H1 (cell line): ENCODE results near the gene FMN2. TPM values are rescaled to one million over a fixed set of nuclear protein-coding genes. Genes with fewer than 3 reads are reported as not detected.

Experiments used
- CTCF ChIA-PET: fragments of 300-600 bp; sonication (Branson Sonifier 250); formaldehyde crosslinking; loops from one replicate; lab custom pipeline; 2021; ENCODE audit not compliant: partially characterized antibody; lab: Charles Lee
- POLR2A ChIA-PET: fragments of 300-600 bp; sonication (Branson Sonifier 250); formaldehyde crosslinking; loops from one replicate; lab custom pipeline; 2021; ENCODE audit warnings: inconsistent platforms; ENCODE audit not compliant: partially characterized antibody; lab: Charles Lee
- DNase-seq, 2 experiments: peaks; one replicate each; pipeline versions ENCODE4 v3.0.0 to v3.0.0-alpha.2; 2010 to 2022; ENCODE audit warnings: low spot score in 2 of 2, low read depth in 1 of 2, mixed read lengths in 1 of 2
- FAIRE-seq: peaks from 2 replicates; lab custom pipeline; 2011; peaks lifted over from hg19 to GRCh38; lab: Jason Lieb, UNC
- H2AFZ ChIP-seq: 2 replicates; pipeline ENCODE4 v1.8.1; 2012; ENCODE audit warnings: low read length, inconsistent platforms
- H2AK5ac ChIP-seq: 2 replicates; pipeline ENCODE4 v1.6.1; 2013; ENCODE audit warnings: low read depth, low read length
- H2BK120ac ChIP-seq: replicated peaks from 2 replicates; pipeline ENCODE3; 2013; ENCODE audit warnings: low read depth, low read length, inconsistent platforms
- H2BK12ac ChIP-seq: 2 replicates; pipeline ENCODE4 v1.6.1; 2013; ENCODE audit warnings: low read depth, low read length
- H2BK15ac ChIP-seq: 2 replicates; pipeline ENCODE4 v1.6.1; 2013; ENCODE audit warnings: low read length
- H2BK20ac ChIP-seq: 2 replicates; pipeline ENCODE4 v1.6.1; 2013; ENCODE audit warnings: low read length
- H2BK5ac ChIP-seq: 2 replicates; pipeline ENCODE4 v1.6.1; 2013; ENCODE audit warnings: low read depth, low read length
- H3K14ac ChIP-seq: 2 replicates; pipeline ENCODE4 v1.6.1; 2013; ENCODE audit warnings: inconsistent platforms; ENCODE audit not compliant: insufficient read length
- H3K18ac ChIP-seq: 2 replicates; pipeline ENCODE4 v1.6.1; 2013; ENCODE audit warnings: low read length; ENCODE audit errors: extremely low read depth
- H3K23ac ChIP-seq: 2 replicates; pipeline ENCODE4 v1.6.1; 2013; ENCODE audit warnings: inconsistent platforms; ENCODE audit not compliant: insufficient read length
- H3K23me2 ChIP-seq: 2 replicates; pipeline ENCODE4 v1.6.1; 2013; ENCODE audit warnings: low read depth, low read length
- H3K27ac ChIP-seq: 2 replicates; pipeline ENCODE4 v1.6.1; 2011; ENCODE audit warnings: low read depth, low read length, inconsistent platforms
- H3K27me3 ChIP-seq, 4 experiments: replicated peaks in 1 of 4; 1 replicate in 1 of 4; 2 replicates in 3 of 4; pipeline versions ENCODE4 v1.6.1 to v1.8.1; 2011 to 2013; ENCODE audit warnings: low read length in 3 of 4, mild to moderate bottlenecking in 3 of 4, inconsistent platforms in 2 of 4, mixed read lengths in 2 of 4, moderate library complexity in 1 of 4; ENCODE audit not compliant: control insufficient read depth in 3 of 4, insufficient read depth in 3 of 4; ENCODE audit errors: extremely low read depth in 1 of 4
- H3K36me3 ChIP-seq, 4 experiments: 2 replicates each; pipeline versions ENCODE4 v1.6.1 to v1.8.1; 2011 to 2013; ENCODE audit warnings: mild to moderate bottlenecking in 4 of 4, low read length in 3 of 4, moderate library complexity in 2 of 4, control low read depth in 1 of 4, inconsistent platforms in 1 of 4; ENCODE audit not compliant: insufficient read depth in 4 of 4, control insufficient read depth in 2 of 4
- H3K4ac ChIP-seq: replicated peaks from 2 replicates; pipeline ENCODE3; 2013; ENCODE audit warnings: low read length, low read depth, mixed read lengths, inconsistent platforms; ENCODE audit not compliant: insufficient read length
- H3K4me1 ChIP-seq, 4 experiments: replicated peaks in 1 of 4; 1 replicate in 1 of 4; 2 replicates in 3 of 4; pipeline versions ENCODE4 v1.6.1 to v1.8.1; 2011 to 2013; ENCODE audit warnings: low read length in 3 of 4, inconsistent platforms in 2 of 4, mixed read lengths in 1 of 4; ENCODE audit not compliant: insufficient read depth in 4 of 4, control insufficient read depth in 3 of 4
- H3K4me2 ChIP-seq, 2 experiments: 2 replicates each; pipeline versions ENCODE4 v1.6.1 to v1.8.1; 2011 to 2013; ENCODE audit warnings: low read depth in 2 of 2, low read length in 2 of 2, control low read depth in 1 of 2, inconsistent platforms in 1 of 2, mild to moderate bottlenecking in 1 of 2; ENCODE audit not compliant: insufficient read depth in 1 of 2
- H3K4me3 ChIP-seq, 4 experiments: fragments of 200-600, 300-600 bp in 1 of 4; sonication (generic), shearing (Covaris generic), sonication (Bioruptor Twin) in 1 of 4; 2 replicates each; pipeline versions ENCODE4 v1.5.1 to v1.8.1; 2011 to 2016; ENCODE audit warnings: low read length in 4 of 4, low read depth in 3 of 4, control low read depth in 2 of 4, inconsistent platforms in 2 of 4, mild to moderate bottlenecking in 2 of 4, mixed read lengths in 1 of 4, moderate library complexity in 1 of 4; ENCODE audit not compliant: insufficient read depth in 2 of 4; ENCODE audit errors: extremely low read depth in 1 of 4
- H3K56ac ChIP-seq: replicated peaks from 2 replicates; pipeline ENCODE3; 2013; ENCODE audit warnings: low read depth, mild to moderate bottlenecking, mixed read lengths, low read length, inconsistent platforms; ENCODE audit not compliant: insufficient read length
- H3K79me1 ChIP-seq: 2 replicates; pipeline ENCODE4 v1.6.1; 2013; ENCODE audit warnings: low read depth, low read length, control low read depth
- H3K79me2 ChIP-seq, 2 experiments: 2 replicates each; pipeline versions ENCODE4 v1.6.1 to v1.8.1; 2012 to 2013; ENCODE audit warnings: low read length in 2 of 2, mild to moderate bottlenecking in 2 of 2, inconsistent platforms in 1 of 2; ENCODE audit not compliant: insufficient read depth in 2 of 2, control insufficient read depth in 1 of 2
- H3K9ac ChIP-seq, 4 experiments: replicated peaks in 1 of 4; 1 replicate in 1 of 4; 2 replicates in 3 of 4; pipeline versions ENCODE4 v1.6.1 to v1.8.1; 2011 to 2013; ENCODE audit warnings: low read depth in 3 of 4, low read length in 3 of 4, control low read depth in 2 of 4, mild to moderate bottlenecking in 2 of 4, moderate library complexity in 2 of 4, inconsistent platforms in 1 of 4; ENCODE audit errors: extremely low read depth in 1 of 4
- H3K9me3 ChIP-seq, 2 experiments: 2 replicates each; pipeline versions ENCODE4 v1.6.1 to v1.8.1; 2012 to 2013; ENCODE audit warnings: mild to moderate bottlenecking in 2 of 2, moderate library complexity in 2 of 2, control low read depth in 1 of 2, inconsistent platforms in 1 of 2, low read depth in 1 of 2, low read length in 1 of 2, mixed read lengths in 1 of 2; ENCODE audit not compliant: insufficient read depth in 2 of 2
- H4K20me1 ChIP-seq, 2 experiments: replicated peaks in 1 of 2; 2 replicates each; pipeline versions ENCODE3 to v1.8.1; 2011 to 2013; ENCODE audit warnings: inconsistent platforms in 2 of 2, low read length in 2 of 2, mild to moderate bottlenecking in 1 of 2; ENCODE audit not compliant: insufficient read depth in 2 of 2, control insufficient read depth in 1 of 2
- H4K5ac ChIP-seq: 2 replicates; pipeline ENCODE4 v1.6.1; 2013; ENCODE audit warnings: low read length, low read depth, mixed read lengths, inconsistent platforms; ENCODE audit not compliant: insufficient read length
- H4K8ac ChIP-seq: 2 replicates; pipeline ENCODE4 v1.8.0; 2013; ENCODE audit warnings: mild to moderate bottlenecking, moderate library complexity, low read length, inconsistent platforms; ENCODE audit not compliant: insufficient read depth; ENCODE audit errors: extremely low read depth
- H4K91ac ChIP-seq: replicated peaks from 2 replicates; pipeline ENCODE3; 2013; ENCODE audit warnings: low read length, mixed read lengths, inconsistent platforms; ENCODE audit not compliant: insufficient read length
- MAFK ChIP-seq: IDR thresholded peaks from 2 replicates; pipeline ENCODE4 v1.6.1; 2012; ENCODE audit warnings: low read depth, mild to moderate bottlenecking, improper control_type of control experiment, low read length
- NANOG ChIP-seq: IDR thresholded peaks from 2 replicates; pipeline ENCODE4 v1.6.1; 2011; ENCODE audit warnings: low read length, low read depth, mild to moderate bottlenecking, inconsistent platforms; ENCODE audit not compliant: insufficient read depth, poor library complexity, severe bottlenecking
- SP1 ChIP-seq: IDR thresholded peaks from 2 replicates; pipeline ENCODE4 v1.6.1; 2011; ENCODE audit warnings: low read depth, low read length
- WGBS, 2 experiments: shearing (Covaris generic) in 1 of 2; methylation state at CpG; one replicate each; pipeline versions ENCODE4 v1.1.6 to v1.1.7; 2013 to 2015; ENCODE audit warnings: low lambda C conversion rate in 2 of 2, mixed read lengths in 2 of 2, inconsistent platforms in 1 of 2, low coverage in 1 of 2, missing lambda C conversion rate in 1 of 2; ENCODE audit not compliant: insufficient replicate concordance in 2 of 2, insufficient coverage in 1 of 2, insufficient read length in 1 of 2; ENCODE audit errors: extremely low coverage in 1 of 2, missing lambda C conversion rate in 1 of 2; 5-methylcytosine and 5-hydroxymethylcytosine counted together
- polyA plus RNA-seq, 7 experiments: library from polyadenylated mRNA; depleted of rRNA in 3 of 7; stranded (reverse) in 5 of 7; unstranded in 2 of 7; fragments of >200 nt in 5 of 7; fragments of 200-250 nt in 2 of 7; gene quantifications; 1 replicate in 5 of 7; 2 replicates in 1 of 7; 4 replicates in 1 of 7; pipeline versions ENCODE4 v1.2.1 to v1.2.3, GENCODE V29; 2011 to 2013; ENCODE audit warnings: missing spikeins in 2 of 7, mixed read lengths in 2 of 7
- total RNA-seq: library from RNA; stranded (reverse); fragmentation: NEBNext Ultra II Directional; extraction: Animal tissue kit (Norgen Biotek cat#: 25700); gene quantifications from 2 replicates; pipeline ENCODE4 v1.2.1, GENCODE V29; 2021

Gene FMN2
- total and polyA plus RNA-seq, 2 of the 8 experiments (the other 6 are each of a cell fraction or from before 2014, with no cell fraction given) = 0.83 to 2.0 TPM

GRCh38 chr1:240395336-240395735, 303.7 kb downstream of the FMN2 start:
- no peak overlapping the region for H2BK15ac ChIP-seq
- H3K4me3 ChIP-seq = no peak overlapping the region
- CTCF ChIA-PET = interaction anchor here (1.4 kb wide), 1 partner anchor 98 kb away, joined by 3 read pairs; no protein-coding TSS in a partner anchor
- no peak overlapping the region for H4K8ac ChIP-seq
- H3K23me2 ChIP-seq = no peaks in the 10 kb centered on the region
- H2BK12ac ChIP-seq = no peak overlapping the region
- no peaks in the 10 kb centered on the region for H4K20me1 ChIP-seq
- H3K79me2 ChIP-seq = no peaks in the 10 kb centered on the region
- TF ChIP-seq MAFK = no peak
- TF ChIP-seq SP1 = no peak
- no peak for TF ChIP-seq NANOG
- no peak overlapping the region for H3K4ac ChIP-seq
- H3K9ac ChIP-seq = no peak overlapping the region
- no peak overlapping the region for H3K4me2 ChIP-seq
- WGBS, 2 experiments = 95% methylated on average over 1 of the region's 1 CpG; no CpG with 5 or more reads in 1 of the 2 experiments
- no peaks in the 10 kb centered on the region for H3K79me1 ChIP-seq
- no peak overlapping the region for H2BK120ac ChIP-seq
- no peak overlapping the region for H3K14ac ChIP-seq
- H3K36me3 ChIP-seq = no peaks in the 10 kb centered on the region
- no peak overlapping the region for H3K23ac ChIP-seq
- H3K18ac ChIP-seq = no peak overlapping the region
- no peak overlapping the region for H4K91ac ChIP-seq
- no peaks in the 10 kb centered on the region for H3K9me3 ChIP-seq
- no peak overlapping the region for H4K5ac ChIP-seq
- H3K4me1 ChIP-seq = no peaks in the 10 kb centered on the region
- DNase-seq = no peak
- no peak overlapping the region for H3K27ac ChIP-seq
- no peak overlapping the region for H2BK20ac ChIP-seq
- H3K56ac ChIP-seq = no peak overlapping the region
- no peak overlapping the region for H2AK5ac ChIP-seq
- no peak overlapping the region for H2BK5ac ChIP-seq
- no peak overlapping the region for H2AFZ ChIP-seq
- POLR2A ChIA-PET = no interaction called here
- FAIRE-seq = no peak
- no peaks in the 10 kb centered on the region for H3K27me3 ChIP-seq
